Skeletal muscle satellite cell (primary cell): ENCODE results near the gene FOCAD.

Experiments
- H3K27me3 ChIP-seq: 2 replicates; pipeline ENCODE4 v1.7.0; 2013; ENCODE audit warnings: low read length; ENCODE audit not compliant: control insufficient read depth, insufficient read depth
- H3K36me3 ChIP-seq: 2 replicates; pipeline ENCODE4 v1.7.0; 2013; ENCODE audit warnings: mild to moderate bottlenecking, control low read depth, low read length; ENCODE audit not compliant: insufficient read depth
- H3K4me1 ChIP-seq: 2 replicates; pipeline ENCODE4 v1.7.0; 2013; ENCODE audit warnings: low read length; ENCODE audit not compliant: control insufficient read depth, insufficient read depth
- H3K4me2 ChIP-seq: 2 replicates; pipeline ENCODE4 v1.7.0; 2013; ENCODE audit warnings: mild to moderate bottlenecking, low read length
- H3K4me3 ChIP-seq: 2 replicates; pipeline ENCODE4 v1.7.0; 2013; ENCODE audit warnings: low read length
- H3K9ac ChIP-seq: 2 replicates; pipeline ENCODE4 v1.7.0; 2013; ENCODE audit warnings: mild to moderate bottlenecking, low read depth, low read length, moderate library complexity
- H3K9me3 ChIP-seq: replicated peaks from 2 replicates; pipeline ENCODE4 v1.7.0; 2013; ENCODE audit warnings: mild to moderate bottlenecking, control low read depth, low read length

The FOCAD gene

GRCh38 chr9:20815923-20816703, 132.1 kb downstream of the FOCAD start:
- Histone ChIP-seq H3K9me3 (no peaks in the 10 kb centered on the region), H3K4me3 (no peak overlapping the region), H3K4me2 (no peak overlapping the region), H3K27me3 (no peaks in the 10 kb centered on the region), H3K4me1 (no peaks in the 10 kb centered on the region), H3K9ac (no peak overlapping the region), H3K36me3 (peaks cover 4% of the 10 kb centered on the region)

GRCh38 chr9:20823051-20823450, 139.0 kb downstream of the FOCAD start:
- Histone ChIP-seq H3K4me3 (no peak overlapping the region), H3K27me3 (no peaks in the 10 kb centered on the region), H3K36me3 (peaks cover 13% of the 10 kb centered on the region), H3K4me1 (no peaks in the 10 kb centered on the region), H3K9me3 (no peaks in the 10 kb centered on the region), H3K4me2 (no peak overlapping the region), H3K9ac (no peak overlapping the region)

- Histone ChIP-seq H3K4me3 (no peak overlapping the region), H3K4me1 (peaks cover 10% of the 10 kb centered on the region), H3K4me2 (no peak overlapping the region), H3K27me3 (no peaks in the 10 kb centered on the region), H3K9ac (no peak overlapping the region), H3K9me3 (no peaks in the 10 kb centered on the region), H3K36me3 (no peaks in the 10 kb centered on the region)
Observed at GRCh38 chr9:20831028-20831427, 147.0 kb downstream of the FOCAD start.

- Histone ChIP-seq H3K9ac (no peak overlapping the region), H3K36me3 (no peaks in the 10 kb centered on the region), H3K4me1 (peaks cover 13% of the 10 kb centered on the region), H3K9me3 (no peaks in the 10 kb centered on the region), H3K27me3 (no peaks in the 10 kb centered on the region), H3K4me2 (no peak overlapping the region), H3K4me3 (no peak overlapping the region)
Observed at GRCh38 chr9:20832775-20833174, 148.7 kb downstream of the FOCAD start.

GRCh38 chr9:20835377-20836286, 151.6 kb downstream of the FOCAD start:
- Histone ChIP-seq H3K4me1 (peaks cover 13% of the 10 kb centered on the region), H3K4me2 (peak overlapping the region; percentile 68), H3K9me3 (no peaks in the 10 kb centered on the region), H3K4me3 (peak overlapping the region; percentile 19), H3K36me3 (no peaks in the 10 kb centered on the region), H3K9ac (no peak overlapping the region), H3K27me3 (no peaks in the 10 kb centered on the region)

- H3K27me3 ChIP-seq: no peaks in the 10 kb centered on the region
- no peaks in the 10 kb centered on the region for H3K36me3 ChIP-seq
- H3K9me3 ChIP-seq: no peaks in the 10 kb centered on the region
- peaks cover 13% of the 10 kb centered on the region for H3K4me1 ChIP-seq
- no peak overlapping the region for H3K4me2 ChIP-seq
- H3K9ac ChIP-seq: no peak overlapping the region
- no peak overlapping the region for H3K4me3 ChIP-seq
Observed at GRCh38 chr9:20837166-20837565, 153.1 kb downstream of the FOCAD start.

- Histone ChIP-seq H3K9me3 (no peaks in the 10 kb centered on the region), H3K36me3 (no peaks in the 10 kb centered on the region), H3K4me2 (no peak overlapping the region), H3K27me3 (no peaks in the 10 kb centered on the region), H3K9ac (no peak overlapping the region), H3K4me3 (no peak overlapping the region), H3K4me1 (peaks cover 13% of the 10 kb centered on the region)
Observed at GRCh38 chr9:20838218-20838617, 154.2 kb downstream of the FOCAD start.

- Histone ChIP-seq H3K4me2 (no peak overlapping the region), H3K36me3 (no peaks in the 10 kb centered on the region), H3K4me1 (no peaks in the 10 kb centered on the region), H3K4me3 (no peak overlapping the region), H3K9ac (no peak overlapping the region), H3K27me3 (no peaks in the 10 kb centered on the region), H3K9me3 (no peaks in the 10 kb centered on the region)
Observed at GRCh38 chr9:20844916-20845315, 160.9 kb downstream of the FOCAD start.

GRCh38 chr9:20848490-20848889, 164.4 kb downstream of the FOCAD start:
- Histone ChIP-seq H3K4me1 (no peaks in the 10 kb centered on the region), H3K4me3 (no peak overlapping the region), H3K9ac (no peak overlapping the region), H3K27me3 (no peaks in the 10 kb centered on the region), H3K4me2 (no peak overlapping the region), H3K36me3 (no peaks in the 10 kb centered on the region), H3K9me3 (no peaks in the 10 kb centered on the region)

- no peak overlapping the region for H3K4me2 ChIP-seq
- H3K27me3 ChIP-seq: no peaks in the 10 kb centered on the region
- H3K9ac ChIP-seq: no peak overlapping the region
- no peaks in the 10 kb centered on the region for H3K4me1 ChIP-seq
- no peak overlapping the region for H3K4me3 ChIP-seq
- no peaks in the 10 kb centered on the region for H3K36me3 ChIP-seq
- no peaks in the 10 kb centered on the region for H3K9me3 ChIP-seq
Observed at GRCh38 chr9:20853866-20854265, 169.8 kb downstream of the FOCAD start.

GRCh38 chr9:20854444-20854843, 170.4 kb downstream of the FOCAD start:
- Histone ChIP-seq H3K4me2 (no peak overlapping the region), H3K9ac (no peak overlapping the region), H3K4me1 (no peaks in the 10 kb centered on the region)

More at GRCh38 chr9:20854444-20854843, 170.4 kb downstream of the FOCAD start:
- Histone ChIP-seq H3K27me3 (no peaks in the 10 kb centered on the region), H3K36me3 (no peaks in the 10 kb centered on the region), H3K9me3 (no peaks in the 10 kb centered on the region), H3K4me3 (no peak overlapping the region)
